HG03097 (cell line): ENCODE measurements around the gene ZBTB24.
"Not testable (repeated sequence)": the region's sequence is repeated elsewhere in the genome, so short reads cannot be mapped to it uniquely, and the experiment has no call there.

Experiments
- ATAC-seq: cut with Tn5 transposase; IDR thresholded peaks from one replicate; pipeline ENCODE4 v1.9.1; 2021; ENCODE audit not compliant: unreplicated experiment, low FRiP score

ZBTB24 gene

DNA sequence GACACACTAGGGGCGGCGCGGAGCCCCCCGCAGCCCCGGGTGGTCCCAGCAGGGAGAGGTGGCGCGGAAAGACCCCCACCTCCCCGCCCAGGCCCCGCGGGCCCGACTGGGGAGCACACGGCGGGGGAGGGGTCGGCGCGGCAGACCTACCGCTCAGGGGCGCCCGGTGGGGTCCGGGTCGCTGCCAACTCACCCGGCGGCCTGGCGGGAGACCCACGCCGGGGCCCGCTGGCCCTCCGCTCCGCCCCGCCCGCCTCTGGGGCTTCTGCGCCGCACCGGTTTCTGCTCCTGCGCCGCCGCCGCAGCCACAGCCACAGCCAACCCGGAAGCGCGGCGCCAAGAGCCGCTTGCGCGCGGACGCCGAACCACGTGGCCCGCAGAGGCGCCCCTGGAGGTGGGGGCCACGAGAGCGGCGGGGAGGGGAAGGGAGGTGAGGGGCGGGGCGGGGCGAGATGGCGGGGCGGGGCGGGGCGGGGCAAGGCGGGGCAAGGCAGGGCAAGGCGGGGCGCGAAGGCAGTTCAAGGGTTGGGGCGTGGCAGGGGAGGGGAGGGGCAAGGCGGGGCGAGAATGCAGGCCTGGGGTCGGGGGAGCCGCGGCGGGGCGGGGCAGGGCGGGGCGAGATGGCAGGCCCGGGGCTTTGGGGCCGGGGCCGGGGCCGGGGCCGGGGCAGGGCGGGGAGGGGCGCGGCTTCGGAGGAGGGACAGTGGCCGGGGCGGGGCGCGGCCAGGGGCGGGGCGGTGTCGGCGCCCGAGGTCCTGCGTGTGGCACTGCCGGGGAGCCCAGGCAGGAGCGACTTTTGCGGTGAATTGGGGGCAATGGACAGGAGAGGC, at the start of gene ZBTB24:
Gene ZBTB24 (minus strand): TSS at position 315 of the 830 bp plus-strand sequence. CDS start 1,193 bp downstream, outside the sequence.
- ATAC-seq = peak; percentile 77

DNA sequence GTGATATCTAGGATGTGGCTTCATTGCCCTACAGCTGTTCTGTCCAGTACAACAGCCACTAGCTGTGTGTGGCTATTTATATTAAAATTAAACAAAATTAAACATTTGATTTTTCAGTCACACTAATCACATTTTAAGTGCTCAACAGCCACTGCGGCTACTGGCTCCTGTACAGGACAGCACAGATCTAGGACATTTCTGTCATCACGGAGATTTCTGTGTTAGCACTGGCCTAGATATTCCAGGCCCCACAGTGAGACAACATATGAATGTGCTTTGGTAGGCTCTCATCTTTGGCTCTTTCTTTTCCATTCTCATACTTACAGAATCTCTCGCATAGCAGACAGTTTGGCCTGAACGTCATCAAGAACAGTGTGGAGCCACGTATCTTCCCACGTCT, 48.4 kb upstream of the ZBTB24 start:
- no peak for ATAC-seq

GRCh38 chr6:109527989-109528388, 45.0 kb upstream of the ZBTB24 start:
- ATAC-seq = no peak

GRCh38 chr6:109526905-109527628, 44.0 kb upstream of the ZBTB24 start:
- no peak for ATAC-seq

- ATAC-seq = no peak
Observed at GRCh38 chr6:109524129-109524528, 41.1 kb upstream of the ZBTB24 start.

DNA sequence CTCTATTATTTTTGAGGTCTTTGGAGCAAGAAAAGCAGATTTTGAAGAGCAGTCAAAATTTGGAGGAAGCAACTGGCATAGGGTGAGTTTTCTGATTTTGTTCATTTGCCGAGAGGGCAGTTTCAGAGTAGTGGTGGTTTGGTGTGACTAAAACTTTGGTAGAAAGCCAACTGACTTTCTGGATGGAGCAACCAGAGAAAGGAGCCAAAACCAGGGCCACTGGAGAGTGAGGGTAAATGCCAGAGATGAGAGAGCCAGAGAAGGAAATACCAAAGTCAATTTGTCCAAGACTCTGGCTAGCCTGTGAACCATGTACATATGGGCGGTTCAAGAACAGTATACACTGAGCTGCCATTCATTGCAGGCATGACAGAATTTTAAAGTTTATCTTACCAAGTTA, 40.5 kb upstream of the ZBTB24 start:
- no peak for ATAC-seq

GRCh38 chr6:109521080-109521479, 38.1 kb upstream of the ZBTB24 start:
- no peak for ATAC-seq

GRCh38 chr6:109519647-109520046, 36.6 kb upstream of the ZBTB24 start:
- not testable (repeated sequence) for ATAC-seq

DNA sequence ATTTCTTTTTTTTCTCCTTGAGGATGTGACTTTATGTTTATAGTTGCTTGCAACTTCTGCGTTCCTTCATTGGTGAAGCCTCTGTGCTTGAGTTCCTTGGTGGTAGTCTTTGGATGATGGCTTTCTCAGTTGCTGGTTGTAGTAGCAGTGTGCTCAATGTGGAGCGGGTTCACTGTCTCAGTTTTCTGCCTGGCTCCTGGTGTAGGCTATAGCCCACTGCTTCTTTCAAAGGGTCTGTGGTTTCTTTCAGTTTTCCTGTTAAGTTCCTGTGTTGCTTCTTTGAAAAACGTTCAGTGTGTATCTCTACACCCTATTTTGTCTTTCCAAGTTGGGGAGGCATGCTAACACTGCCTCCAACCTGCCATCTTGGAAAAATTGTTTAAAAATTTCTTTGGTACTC, 33.9 kb upstream of the ZBTB24 start:
- no peak for ATAC-seq

- ATAC-seq = no peak
Observed at GRCh38 chr6:109515781-109516409, 32.9 kb upstream of the ZBTB24 start.

- no peak for ATAC-seq
Observed at GRCh38 chr6:109514946-109515345, 31.9 kb upstream of the ZBTB24 start.

DNA sequence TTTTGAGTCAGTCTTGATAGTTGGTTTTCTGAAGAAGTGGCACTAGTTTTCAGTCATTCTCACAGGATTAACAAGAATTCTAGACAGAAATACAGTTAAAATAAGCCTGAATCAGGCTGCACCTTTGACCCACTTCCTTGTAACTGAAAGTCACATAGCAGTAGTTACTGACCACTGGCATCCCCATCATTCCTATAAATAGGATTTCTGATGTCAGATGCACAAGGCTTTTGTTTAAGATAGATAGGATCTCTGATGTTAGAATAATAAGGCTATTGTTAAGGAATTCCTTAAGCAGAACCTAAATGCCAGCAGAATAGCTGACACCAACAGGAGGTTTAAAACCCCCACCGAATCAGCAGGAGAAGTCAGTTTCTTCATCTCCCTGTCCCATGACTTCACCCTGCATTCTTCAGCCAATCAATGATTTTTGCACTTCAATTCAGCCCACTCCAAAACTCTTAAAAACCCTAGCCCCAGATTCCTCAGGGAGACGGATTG, 30.6 kb upstream of the ZBTB24 start:
- no peak for ATAC-seq

GRCh38 chr6:109512271-109512817, 29.3 kb upstream of the ZBTB24 start:
- ATAC-seq = no peak

DNA sequence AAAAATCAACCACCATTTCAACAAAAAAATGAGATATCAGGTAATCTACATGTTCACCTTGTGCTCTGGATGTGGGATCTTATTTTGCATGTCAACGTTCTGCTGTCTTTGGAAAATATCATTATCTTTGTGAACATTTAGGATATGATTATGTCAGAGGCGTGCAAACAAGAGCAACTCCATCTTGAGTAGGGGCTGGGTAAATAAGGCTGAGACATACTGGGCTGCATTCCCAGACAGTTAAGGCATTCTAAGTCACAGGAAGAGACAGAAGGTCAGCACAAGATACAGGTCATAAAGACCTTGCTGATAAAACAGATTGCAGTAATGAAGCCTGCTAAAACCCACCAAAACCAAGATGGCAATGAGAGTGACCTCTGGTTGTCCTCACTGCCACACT, 28.8 kb upstream of the ZBTB24 start:
- no peak for ATAC-seq

DNA sequence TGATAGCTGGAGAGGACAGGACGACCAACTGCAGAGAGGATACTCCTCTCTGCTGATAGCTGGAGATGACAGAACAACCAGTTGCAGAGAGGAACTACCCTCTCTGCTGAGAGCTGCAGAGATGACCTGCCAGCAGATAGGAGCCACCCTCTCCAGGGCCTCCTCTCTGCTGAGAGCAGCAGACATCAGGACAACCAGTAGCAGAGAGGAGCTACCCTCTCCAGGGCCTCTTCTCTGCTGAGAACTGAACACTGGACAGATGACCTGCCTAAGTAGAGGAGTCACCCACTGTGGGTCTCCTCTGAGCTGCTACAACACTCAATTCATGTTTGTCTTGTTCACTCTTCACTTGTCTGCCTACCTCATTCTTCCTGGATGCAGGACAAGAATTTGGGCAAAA, 27.3 kb upstream of the ZBTB24 start:
- no peak for ATAC-seq

DNA sequence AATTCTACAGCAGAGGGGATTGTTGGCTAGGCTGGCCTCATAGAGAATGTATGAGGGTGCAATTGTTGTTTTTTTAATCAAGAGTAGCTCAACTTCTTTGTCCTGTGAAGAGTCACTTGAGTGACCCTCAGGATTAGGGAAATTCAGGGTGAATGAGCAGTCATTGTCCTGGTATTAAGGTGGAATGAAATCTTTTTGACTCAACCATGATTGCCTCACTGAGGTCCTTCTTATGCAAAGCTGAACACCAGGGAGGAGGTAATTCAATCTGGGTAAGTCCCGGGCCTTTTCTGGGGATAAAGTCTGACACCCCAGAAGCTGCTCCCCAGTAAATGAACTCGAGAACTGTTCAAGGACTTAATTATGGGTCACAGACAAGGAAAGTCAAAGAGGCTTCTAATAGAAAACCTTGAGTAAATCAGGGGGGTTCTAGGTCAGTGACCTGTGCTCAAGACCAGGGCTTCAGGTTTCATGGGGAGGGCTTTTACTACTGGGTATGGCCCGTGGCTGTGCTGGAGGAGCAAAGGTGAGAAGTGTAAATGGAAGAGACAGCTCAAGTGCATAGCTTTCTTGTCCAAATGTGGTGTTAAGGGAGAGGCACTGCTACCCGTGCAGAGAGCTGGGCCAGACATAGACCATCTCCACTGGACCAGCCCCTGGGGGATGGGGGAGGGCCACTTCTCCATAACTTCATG, 25.3 kb upstream of the ZBTB24 start:
- ATAC-seq = no peak

DNA sequence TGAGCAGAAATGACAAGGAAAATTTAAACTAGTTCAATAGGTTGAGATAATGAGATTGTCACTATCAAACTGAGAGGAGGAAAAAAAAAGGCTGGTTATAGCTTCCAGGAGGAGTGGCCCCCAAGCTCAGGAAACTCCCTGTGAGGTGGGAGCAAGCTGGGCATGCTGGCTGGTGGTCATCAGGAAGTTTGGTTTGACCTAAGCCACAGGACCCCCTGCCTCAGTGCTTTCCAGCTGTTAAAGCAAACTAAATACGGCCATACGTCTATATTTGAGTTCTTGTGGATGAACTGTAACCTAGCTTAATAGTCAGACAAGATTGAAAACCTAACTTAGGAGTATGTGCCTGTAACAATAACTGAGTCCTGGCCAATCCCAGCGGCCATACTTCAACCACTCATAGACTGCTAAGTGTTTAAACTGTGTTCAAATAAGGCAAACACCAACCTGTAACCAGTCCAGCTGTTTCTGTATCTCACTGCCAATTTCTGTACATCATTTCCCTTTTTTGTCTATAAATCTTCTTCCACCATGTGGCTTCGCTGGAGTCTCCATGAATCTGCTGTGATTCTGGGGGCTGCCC, 24.6 kb upstream of the ZBTB24 start:
- ATAC-seq = no peak

DNA sequence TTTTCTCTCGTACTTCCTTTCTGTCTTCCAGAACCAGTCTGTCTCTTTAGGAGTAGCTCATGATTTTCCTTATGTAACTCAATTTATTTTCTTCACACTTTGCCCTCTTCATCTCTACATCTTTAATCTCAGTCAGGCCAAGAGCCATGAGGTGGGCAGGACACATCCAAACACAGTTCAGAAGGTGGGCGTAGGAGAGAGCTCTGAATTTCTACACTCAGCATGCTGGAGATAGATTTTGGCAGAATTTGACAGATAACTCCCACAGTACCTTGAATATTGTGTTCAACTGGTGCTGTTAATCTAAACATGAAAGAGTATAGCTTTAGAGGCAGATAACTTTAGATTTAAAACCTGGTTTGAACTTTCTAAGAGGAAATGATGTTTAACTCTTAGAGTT, 23.8 kb upstream of the ZBTB24 start:
- ATAC-seq = no peak

GRCh38 chr6:109506314-109506713, 23.3 kb upstream of the ZBTB24 start:
- no peak for ATAC-seq
